Testis (tissue), 3 donors: ENCODE data around the gene ULBP2. TPM values are rescaled to one million over a fixed set of nuclear protein-coding genes. Genes with fewer than 3 reads are reported as not detected.

Source experiments
- DNase-seq: peaks from one replicate; pipeline ENCODE4 v3.0.0-alpha.2; 2019
- H3K27ac ChIP-seq, 2 donors: fragments of 200-600 bp; sonication (generic); one replicate each; pipeline ENCODE4 v1.5.1; 2019
- H3K27me3 ChIP-seq: fragments of 200-600 bp; sonication (generic); one replicate; pipeline ENCODE4 v1.5.1; 2019
- H3K36me3 ChIP-seq: fragments of 200-600 bp; sonication (generic); one replicate; pipeline ENCODE4 v1.5.1; 2017; ENCODE audit warnings: low read depth; ENCODE audit errors: missing control alignments
- H3K4me1 ChIP-seq: fragments of 200-600 bp; sonication (generic); one replicate; pipeline ENCODE4 v1.5.1; 2019
- H3K4me3 ChIP-seq, 2 donors: fragments of 200-600 bp; sonication (generic); one replicate each; pipeline ENCODE4 v1.5.1; 2017 to 2019
- H3K9me3 ChIP-seq: fragments of 200-600 bp; sonication (generic); one replicate; pipeline ENCODE4 v1.5.1; 2017
- CTCF ChIP-seq, 3 experiments: fragments of 450-650 bp in 2 of 3; fragments of 200-600 bp in 1 of 3; sonication (generic) in 1 of 3; IDR thresholded peaks; one replicate each; pipeline ENCODE4 v1.5.1; 2016 to 2019; ENCODE audit warnings: antibody characterized with exemption in 3 of 3, mild to moderate bottlenecking in 2 of 3, moderate library complexity in 1 of 3
- POLR2A ChIP-seq: fragments of 450-650 bp; IDR thresholded peaks from one replicate; pipeline ENCODE4 v1.6.1; 2017; ENCODE audit warnings: antibody characterized with exemption, mild to moderate bottlenecking, moderate library complexity
- WGBS, 2 donors: methylation state at CpG; one replicate each; pipeline ENCODE4 v1.1.5; 2018; 5-methylcytosine and 5-hydroxymethylcytosine counted together
- intact Hi-C: fragments of 100-400 bp; cut with DNase I; formaldehyde crosslinking; loops from one replicate; pipeline ENCODE4 v1.15.1; 2023; ENCODE audit warnings: low total_unique reads
- polyA plus RNA-seq: library from polyadenylated mRNA; stranded (reverse); fragments of 350-450 nt; fragmentation: Illumina TruSeq; extraction: RNeasy Lipid Tissue Mini Kit (QIAGEN cat#74804); gene quantifications from one replicate; pipeline ENCODE4 v1.2.3, GENCODE V29; 2014; ENCODE audit warnings: low read depth, low replicate concordance; ENCODE audit not compliant: insufficient read depth
- total RNA-seq, 2 donors: library from RNA; depleted of rRNA; stranded (reverse); fragments of >200 nt; gene quantifications; one replicate each; pipeline ENCODE4 v1.2.3, GENCODE V29; 2016

ULBP2 gene
- total and polyA plus RNA-seq, 3 donors from 2014 or later = 1.5 to 2.0 (median 1.9) TPM

GRCh38 chr6:149929422-149929821 is 12.4 kb upstream of the ULBP2 start:
- no peak for DNase-seq
- 28 to 45% methylated on average over 3 of the region's 3 CpGs for WGBS, 2 donors
- no peak overlapping the region for H3K27ac ChIP-seq
- no peak overlapping the region for H3K4me3 ChIP-seq
- intact Hi-C loops = loop anchor here (5.0 to 10.0 kb wide), 2 partner anchors 92 to 195 kb away; no protein-coding TSS in a partner anchor
- TF ChIP-seq POLR2A (no peak), CTCF (IDR thresholded peaks at IDR 0.05) (peak in 1 of 3 experiments; percentile 11)
- no peaks in the 10 kb centered on the region for H3K27me3 ChIP-seq
- peaks cover 4% of the 10 kb centered on the region for H3K4me1 ChIP-seq
- no peaks in the 10 kb centered on the region for H3K9me3 ChIP-seq
- H3K36me3 ChIP-seq = no peaks in the 10 kb centered on the region

- H3K4me3 ChIP-seq = no peak overlapping the region
- H3K27ac ChIP-seq = no peak overlapping the region
- DNase-seq = no peak
- no peaks in the 10 kb centered on the region for H3K36me3 ChIP-seq
- TF ChIP-seq POLR2A (no peak), CTCF (IDR thresholded peaks at IDR 0.05) (no peak)
- intact Hi-C loops = no loop called here
- no peaks in the 10 kb centered on the region for H3K4me1 ChIP-seq
- H3K27me3 ChIP-seq = no peaks in the 10 kb centered on the region
- no peaks in the 10 kb centered on the region for H3K9me3 ChIP-seq
- WGBS, 2 donors = 79 to 81% methylated on average over 6 of the region's 6 CpGs
Observed at GRCh38 chr6:149931501-149931900, 10.3 kb upstream of the ULBP2 start.

GRCh38 chr6:149933036-149933435 is 8.8 kb upstream of the ULBP2 start:
- no peaks in the 10 kb centered on the region for H3K27me3 ChIP-seq
- no peaks in the 10 kb centered on the region for H3K4me1 ChIP-seq
- H3K9me3 ChIP-seq = no peaks in the 10 kb centered on the region
- no peak overlapping the region for H3K27ac ChIP-seq
- no peaks in the 10 kb centered on the region for H3K36me3 ChIP-seq
- no peak for TF ChIP-seq POLR2A
- TF ChIP-seq CTCF (IDR thresholded peaks at IDR 0.05) = no peak
- intact Hi-C loops = no loop called here
- DNase-seq = no peak
- 55 to 78% methylated on average over 5 of the region's 5 CpGs for WGBS, 2 donors
- H3K4me3 ChIP-seq = no peak overlapping the region

GRCh38 chr6:149933461-149933860 is 8.4 kb upstream of the ULBP2 start:
- DNase-seq = no peak
- intact Hi-C loops = no loop called here

More at GRCh38 chr6:149933461-149933860, 8.4 kb upstream of the ULBP2 start:
- H3K27ac ChIP-seq = no peak overlapping the region
- WGBS, 2 donors = 45 to 51% methylated on average over 3 of the region's 3 CpGs
- peaks cover 4% of the 10 kb centered on the region for H3K4me1 ChIP-seq
- TF ChIP-seq CTCF (IDR thresholded peaks at IDR 0.05) = no peak
- TF ChIP-seq POLR2A = no peak
- H3K9me3 ChIP-seq = no peaks in the 10 kb centered on the region
- H3K27me3 ChIP-seq = no peaks in the 10 kb centered on the region
- H3K4me3 ChIP-seq = no peak overlapping the region
- no peaks in the 10 kb centered on the region for H3K36me3 ChIP-seq
